DND-41 (cell line): ENCODE measurements around the gene SUCO.
A peak's percentile ranks its signal among the peaks of the same experiment; 100 is the strongest.

Experiments
- ATAC-seq: fragments of 200-7000 bp; cut with Tn5 transposase; 3 replicates; pipeline ENCODE4 v1.9.1; 2021; ENCODE audit warnings: low read depth; ENCODE audit not compliant: insufficient read depth
- DNase-seq: peaks from one replicate; pipeline ENCODE4 v3.0.0-alpha.2; 2020
- H2AFZ ChIP-seq: 2 replicates; pipeline ENCODE4 v1.6.0; 2012; ENCODE audit warnings: low read depth, low read length
- H3K27ac ChIP-seq: 2 replicates; pipeline ENCODE4 v1.5.1; 2012; ENCODE audit warnings: low read length, inconsistent platforms
- H3K27me3 ChIP-seq: fragments of 200-600 bp; sonication (generic); 2 replicates; pipeline ENCODE4 v1.6.0; 2012; ENCODE audit warnings: low read length, mild to moderate bottlenecking, inconsistent platforms; ENCODE audit not compliant: insufficient read depth, poor library complexity
- H3K36me3 ChIP-seq: 2 replicates; pipeline ENCODE4 v1.5.1; 2012; ENCODE audit warnings: low read length, inconsistent platforms; ENCODE audit not compliant: insufficient read depth
- H3K4me1 ChIP-seq: 2 replicates; pipeline ENCODE4 v1.5.1; 2012; ENCODE audit warnings: mild to moderate bottlenecking, low read length; ENCODE audit not compliant: insufficient read depth
- H3K4me2 ChIP-seq: 2 replicates; pipeline ENCODE4 v1.6.0; 2012; ENCODE audit warnings: mild to moderate bottlenecking, moderate library complexity, low read length, inconsistent platforms; ENCODE audit not compliant: insufficient read depth
- H3K4me3 ChIP-seq, 2 experiments: fragments of 200-600 bp in 1 of 2; shearing (Covaris generic) in 1 of 2; 2 replicates each; pipeline ENCODE4 v1.5.1; 2012 to 2016; ENCODE audit warnings: inconsistent platforms in 2 of 2, low read length in 2 of 2, mild to moderate bottlenecking in 2 of 2, low read depth in 1 of 2, moderate library complexity in 1 of 2
- H3K79me2 ChIP-seq: 2 replicates; pipeline ENCODE4 v1.6.0; 2012; ENCODE audit warnings: low read length, inconsistent platforms; ENCODE audit not compliant: insufficient read depth
- H3K9ac ChIP-seq: 2 replicates; pipeline ENCODE4 v1.6.0; 2012; ENCODE audit warnings: low read depth, mild to moderate bottlenecking, inconsistent platforms, low read length, moderate library complexity
- H3K9me3 ChIP-seq: 2 replicates; pipeline ENCODE4 v1.5.1; 2012; ENCODE audit warnings: low read length, moderate library complexity, mild to moderate bottlenecking, inconsistent platforms; ENCODE audit not compliant: insufficient read depth, severe bottlenecking
- H4K20me1 ChIP-seq: 2 replicates; pipeline ENCODE4 v1.6.0; 2012; ENCODE audit warnings: low read length; ENCODE audit not compliant: insufficient read depth
- CTCF ChIP-seq: IDR thresholded peaks from 2 replicates; pipeline ENCODE4 v1.5.1; 2012; ENCODE audit warnings: borderline replicate concordance, low read length, moderate library complexity, mild to moderate bottlenecking; ENCODE audit not compliant: poor library complexity, severe bottlenecking; ENCODE audit errors: extremely low read depth
- EZH2 ChIP-seq: IDR thresholded peaks from 3 replicates; pipeline ENCODE4 v1.6.1; 2012; ENCODE audit warnings: borderline replicate concordance, low read depth, mild to moderate bottlenecking, moderate library complexity, low read length, inconsistent platforms; ENCODE audit not compliant: severe bottlenecking

The SUCO gene

GRCh38 chr1:172531412-172532182, 1.4 kb upstream of the SUCO start:
- H3K27me3 ChIP-seq = peaks cover 11% of the 10 kb centered on the region
- peak overlapping the region; percentile 91 for H3K27ac ChIP-seq
- peaks cover 37% of the 10 kb centered on the region for H3K79me2 ChIP-seq
- peaks cover 39% of the 10 kb centered on the region for H3K4me1 ChIP-seq
- peak overlapping the region; percentile 91 for H3K4me2 ChIP-seq
- peaks cover 14% of the 10 kb centered on the region; the same call in 1 of the 2 replicates for H4K20me1 ChIP-seq
- no peak for ATAC-seq
- H3K9me3 ChIP-seq = no peaks in the 10 kb centered on the region
- H3K4me3 ChIP-seq = peak overlapping the region; percentile 73 to 85
- H3K9ac ChIP-seq = peak overlapping the region; percentile 86
- no peak for DNase-seq
- TF ChIP-seq EZH2 (no peak), CTCF (no peak)
- H3K36me3 ChIP-seq = no peaks in the 10 kb centered on the region; the same call in 1 of the 2 replicates
- H2AFZ ChIP-seq = peak overlapping the region; percentile 99

DNA sequence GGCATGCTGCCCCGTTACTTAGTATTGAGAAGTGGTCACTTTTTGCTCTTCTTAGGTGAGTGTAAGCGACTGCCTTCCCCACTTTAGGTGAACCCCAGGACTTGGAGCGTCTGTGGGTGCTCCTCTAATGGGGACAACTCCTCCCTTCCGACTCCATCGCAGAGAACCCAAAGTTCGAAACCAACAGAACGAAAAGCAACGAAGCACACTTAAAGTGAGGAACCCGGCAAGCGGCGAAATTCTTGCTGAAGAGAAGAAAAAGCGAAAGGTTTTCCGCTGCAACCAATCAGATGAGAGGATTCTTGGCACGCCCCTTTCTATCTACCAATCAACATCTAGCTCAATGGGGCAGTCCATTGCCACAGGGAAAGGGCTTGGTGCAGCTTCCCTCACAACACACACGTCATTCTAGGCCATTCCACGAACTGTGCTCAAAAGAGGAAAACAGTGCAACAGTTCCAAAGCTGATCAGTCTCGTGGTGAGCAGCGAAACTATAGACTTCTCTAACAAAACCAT, 709 bp upstream of the SUCO start:
- ATAC-seq (peak; percentile 77), DNase-seq (peak; percentile 94)
- H3K9me3 ChIP-seq = no peaks in the 10 kb centered on the region
- H3K4me3 ChIP-seq = peak overlapping the region; percentile 73 to 85
- peak overlapping the region; percentile 91 for H3K27ac ChIP-seq
- peak overlapping the region; percentile 99 for H2AFZ ChIP-seq
- H3K4me1 ChIP-seq = peaks cover 44% of the 10 kb centered on the region
- TF ChIP-seq CTCF = no peak
- H3K79me2 ChIP-seq = peaks cover 43% of the 10 kb centered on the region
- H3K9ac ChIP-seq = peak overlapping the region; percentile 86
- peak overlapping the region; percentile 91 for H3K4me2 ChIP-seq
- H4K20me1 ChIP-seq = peaks cover 19% of the 10 kb centered on the region; the same call in 1 of the 2 replicates
- peaks cover 11% of the 10 kb centered on the region for H3K27me3 ChIP-seq
- no peaks in the 10 kb centered on the region; the same call in 1 of the 2 replicates for H3K36me3 ChIP-seq

DNA sequence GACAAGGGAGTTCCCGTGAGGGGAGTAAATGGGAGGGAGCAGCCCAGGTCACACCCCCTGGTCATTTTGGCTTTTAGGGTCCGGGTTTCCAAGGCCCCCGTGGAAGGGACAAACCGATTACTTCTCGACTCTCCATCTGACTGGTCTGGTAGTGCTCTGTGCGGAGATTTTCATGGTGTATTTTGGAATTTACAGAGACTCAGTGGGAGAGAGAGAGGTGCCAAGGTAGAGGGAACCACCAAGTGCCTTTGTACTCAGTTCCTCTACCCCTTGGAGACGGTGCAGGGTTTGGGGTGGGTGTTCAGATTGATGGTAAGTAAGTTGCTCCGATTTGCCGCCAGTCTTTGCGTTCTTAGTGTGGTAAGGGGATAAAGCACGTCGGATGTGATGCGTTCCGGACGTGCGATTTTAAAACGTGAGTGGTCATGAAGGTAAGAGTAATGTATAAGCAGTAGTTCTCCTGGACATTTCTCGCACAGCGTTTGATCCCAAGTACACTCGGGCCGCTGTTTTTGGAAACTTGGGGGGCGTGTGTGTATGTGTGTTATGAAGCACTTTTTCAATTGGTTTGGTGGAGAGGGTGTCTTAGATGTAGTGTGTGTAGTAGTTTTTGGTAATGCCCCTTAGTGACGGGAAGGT, 682 bp downstream of the SUCO start:
- peak overlapping the region; percentile 86 for H3K9ac ChIP-seq
- H3K4me3 ChIP-seq = peak overlapping the region; percentile 42 to 66
- H3K79me2 ChIP-seq = peaks cover 57% of the 10 kb centered on the region
- peak overlapping the region; percentile 77 for H2AFZ ChIP-seq
- H4K20me1 ChIP-seq = peaks cover 29% of the 10 kb centered on the region; the same call in 1 of the 2 replicates
- DNase-seq = peak; percentile 54
- H3K9me3 ChIP-seq = no peaks in the 10 kb centered on the region
- TF ChIP-seq CTCF (no peak), EZH2 (no peak)
- H3K27ac ChIP-seq = peak overlapping the region; percentile 89
- H3K4me1 ChIP-seq = peaks cover 49% of the 10 kb centered on the region
- H3K4me2 ChIP-seq = peak overlapping the region; percentile 76
- H3K36me3 ChIP-seq = no peaks in the 10 kb centered on the region; the same call in 1 of the 2 replicates
- ATAC-seq = peak; percentile 6
- H3K27me3 ChIP-seq = peaks cover 8% of the 10 kb centered on the region
